Measurements from ENCODE around the gene SORD. TPM values are rescaled to one million over a fixed set of nuclear protein-coding genes. Genes with fewer than 3 reads are reported as not detected.

The SORD gene
- total and polyA plus RNA-seq, 2 donors = 4.3 to 17.2 TPM

GRCh38 chr15:45087513-45087912, 64.5 kb downstream of the SORD start:
- 97% methylated on average over 1 of the region's 1 CpG for WGBS
- H3K4me1 ChIP-seq (ENCODE audit: control insufficient read depth in 2 of 2, insufficient read depth in 2 of 2, low read length in 2 of 2) = no peaks in the 10 kb centered on the region
- peaks cover 2 to 7% of the 10 kb centered on the region in 2 donors for H3K27me3 ChIP-seq (ENCODE audit: control insufficient read depth in 2 of 2, insufficient read depth in 1 of 2, low read length in 1 of 2)
- no peaks in the 10 kb centered on the region for H3K9me3 ChIP-seq (ENCODE audit: control insufficient read depth in 2 of 2, insufficient read depth in 1 of 2, low read length in 1 of 2)
- H3K36me3 ChIP-seq (ENCODE audit: control insufficient read depth in 2 of 2, insufficient read depth in 2 of 2, low read length in 1 of 2) = no peaks in the 10 kb centered on the region
- no peak overlapping the region for H3K4me3 ChIP-seq (ENCODE audit: low read length in 2 of 2)
- no peak for DNase-seq (ENCODE audit: low read depth in 6 of 9, low spot score in 9 of 9)
- no peak overlapping the region for H3K27ac ChIP-seq (ENCODE audit: low read depth in 1 of 2, low read length in 1 of 2)

GRCh38 chr15:45088801-45089711, 66.1 kb downstream of the SORD start:
- DNase-seq (ENCODE audit: low read depth in 6 of 9, low spot score in 9 of 9) = no peak
- WGBS = 95% methylated on average over 10 of the region's 10 CpGs
- H3K4me1 ChIP-seq (ENCODE audit: control insufficient read depth in 2 of 2, insufficient read depth in 2 of 2, low read length in 2 of 2) = no peaks in the 10 kb centered on the region

GRCh38 chr15:45089712-45090373, 66.8 kb downstream of the SORD start:
- 84% methylated on average over 3 of the region's 3 CpGs for WGBS
- no peak overlapping the region for H3K27ac ChIP-seq (ENCODE audit: low read depth in 1 of 2, low read length in 1 of 2)
- H3K27me3 ChIP-seq (ENCODE audit: control insufficient read depth in 2 of 2, insufficient read depth in 1 of 2, low read length in 1 of 2) = peaks cover 2 to 7% of the 10 kb centered on the region in 2 donors

More at GRCh38 chr15:45088801-45089711, 66.1 kb downstream of the SORD start:
- Histone ChIP-seq H3K9me3 (ENCODE audit: control insufficient read depth in 2 of 2, insufficient read depth in 1 of 2, low read length in 1 of 2) (no peaks in the 10 kb centered on the region), H3K27ac (ENCODE audit: low read depth in 1 of 2, low read length in 1 of 2) (no peak overlapping the region), H3K27me3 (ENCODE audit: control insufficient read depth in 2 of 2, insufficient read depth in 1 of 2, low read length in 1 of 2) (peaks cover 2 to 7% of the 10 kb centered on the region in 2 donors), H3K4me3 (ENCODE audit: low read length in 2 of 2) (no peak overlapping the region), H3K36me3 (ENCODE audit: control insufficient read depth in 2 of 2, insufficient read depth in 2 of 2, low read length in 1 of 2) (no peaks in the 10 kb centered on the region)

GRCh38 chr15:45091161-45091560, 68.2 kb downstream of the SORD start:
- no peak for DNase-seq (ENCODE audit: low read depth in 6 of 9, low spot score in 9 of 9)
- H3K27ac ChIP-seq (ENCODE audit: low read depth in 1 of 2, low read length in 1 of 2) = no peak overlapping the region
- 74% methylated on average over 7 of the region's 7 CpGs for WGBS
- no peaks in the 10 kb centered on the region for H3K4me1 ChIP-seq (ENCODE audit: control insufficient read depth in 2 of 2, insufficient read depth in 2 of 2, low read length in 2 of 2)
- peaks cover 2 to 7% of the 10 kb centered on the region in 2 donors for H3K27me3 ChIP-seq (ENCODE audit: control insufficient read depth in 2 of 2, insufficient read depth in 1 of 2, low read length in 1 of 2)
- H3K4me3 ChIP-seq (ENCODE audit: low read length in 2 of 2) = no peak overlapping the region
- no peaks in the 10 kb centered on the region for H3K9me3 ChIP-seq (ENCODE audit: control insufficient read depth in 2 of 2, insufficient read depth in 1 of 2, low read length in 1 of 2)
- H3K36me3 ChIP-seq (ENCODE audit: control insufficient read depth in 2 of 2, insufficient read depth in 2 of 2, low read length in 1 of 2) = no peaks in the 10 kb centered on the region

More at GRCh38 chr15:45089712-45090373, 66.8 kb downstream of the SORD start:
- no peaks in the 10 kb centered on the region for H3K9me3 ChIP-seq (ENCODE audit: control insufficient read depth in 2 of 2, insufficient read depth in 1 of 2, low read length in 1 of 2)
- no peaks in the 10 kb centered on the region for H3K4me1 ChIP-seq (ENCODE audit: control insufficient read depth in 2 of 2, insufficient read depth in 2 of 2, low read length in 2 of 2)
- no peak for DNase-seq (ENCODE audit: low read depth in 6 of 9, low spot score in 9 of 9)
- H3K36me3 ChIP-seq (ENCODE audit: control insufficient read depth in 2 of 2, insufficient read depth in 2 of 2, low read length in 1 of 2) = no peaks in the 10 kb centered on the region
- H3K4me3 ChIP-seq (ENCODE audit: low read length in 2 of 2) = no peak overlapping the region

GRCh38 chr15:45091576-45091975, 68.6 kb downstream of the SORD start:
- Histone ChIP-seq H3K4me3 (ENCODE audit: low read length in 2 of 2) (no peak overlapping the region), H3K9me3 (ENCODE audit: control insufficient read depth in 2 of 2, insufficient read depth in 1 of 2, low read length in 1 of 2) (no peaks in the 10 kb centered on the region), H3K36me3 (ENCODE audit: control insufficient read depth in 2 of 2, insufficient read depth in 2 of 2, low read length in 1 of 2) (no peaks in the 10 kb centered on the region), H3K27me3 (ENCODE audit: control insufficient read depth in 2 of 2, insufficient read depth in 1 of 2, low read length in 1 of 2) (peaks cover 2 to 7% of the 10 kb centered on the region in 2 donors), H3K27ac (ENCODE audit: low read depth in 1 of 2, low read length in 1 of 2) (no peak overlapping the region), H3K4me1 (ENCODE audit: control insufficient read depth in 2 of 2, insufficient read depth in 2 of 2, low read length in 2 of 2) (no peaks in the 10 kb centered on the region)
- DNase-seq (ENCODE audit: low read depth in 6 of 9, low spot score in 9 of 9) = no peak
- WGBS = 95% methylated on average over 2 of the region's 2 CpGs

- Histone ChIP-seq H3K27ac (ENCODE audit: low read depth in 1 of 2, low read length in 1 of 2) (no peak overlapping the region), H3K4me1 (ENCODE audit: control insufficient read depth in 2 of 2, insufficient read depth in 2 of 2, low read length in 2 of 2) (no peaks in the 10 kb centered on the region), H3K36me3 (ENCODE audit: control insufficient read depth in 2 of 2, insufficient read depth in 2 of 2, low read length in 1 of 2) (no peaks in the 10 kb centered on the region), H3K4me3 (ENCODE audit: low read length in 2 of 2) (no peak overlapping the region), H3K9me3 (ENCODE audit: control insufficient read depth in 2 of 2, insufficient read depth in 1 of 2, low read length in 1 of 2) (no peaks in the 10 kb centered on the region), H3K27me3 (ENCODE audit: control insufficient read depth in 2 of 2, insufficient read depth in 1 of 2, low read length in 1 of 2) (peaks cover 2 to 7% of the 10 kb centered on the region in 2 donors)
- WGBS = 96% methylated on average over 4 of the region's 4 CpGs
- DNase-seq (ENCODE audit: low read depth in 6 of 9, low spot score in 9 of 9) = no peak
Observed at GRCh38 chr15:45093013-45093412, 70.0 kb downstream of the SORD start.

- DNase-seq (ENCODE audit: low read depth in 6 of 9, low spot score in 9 of 9) = no peak
- H3K4me1 ChIP-seq (ENCODE audit: control insufficient read depth in 2 of 2, insufficient read depth in 2 of 2, low read length in 2 of 2) = no peaks in the 10 kb centered on the region
- H3K4me3 ChIP-seq (ENCODE audit: low read length in 2 of 2) = no peak overlapping the region
- WGBS = 95% methylated on average over 11 of the region's 11 CpGs
- peaks cover 2 to 3% of the 10 kb centered on the region in 2 donors for H3K27me3 ChIP-seq (ENCODE audit: control insufficient read depth in 2 of 2, insufficient read depth in 1 of 2, low read length in 1 of 2)
- no peaks in the 10 kb centered on the region for H3K36me3 ChIP-seq (ENCODE audit: control insufficient read depth in 2 of 2, insufficient read depth in 2 of 2, low read length in 1 of 2)
- no peak overlapping the region for H3K27ac ChIP-seq (ENCODE audit: low read depth in 1 of 2, low read length in 1 of 2)
- no peaks in the 10 kb centered on the region for H3K9me3 ChIP-seq (ENCODE audit: control insufficient read depth in 2 of 2, insufficient read depth in 1 of 2, low read length in 1 of 2)
Observed at GRCh38 chr15:45093622-45094357, 70.8 kb downstream of the SORD start.

- Histone ChIP-seq H3K4me3 (ENCODE audit: low read length in 2 of 2) (no peak overlapping the region), H3K36me3 (ENCODE audit: control insufficient read depth in 2 of 2, insufficient read depth in 2 of 2, low read length in 1 of 2) (no peaks in the 10 kb centered on the region), H3K9me3 (ENCODE audit: control insufficient read depth in 2 of 2, insufficient read depth in 1 of 2, low read length in 1 of 2) (no peaks in the 10 kb centered on the region), H3K27me3 (ENCODE audit: control insufficient read depth in 2 of 2, insufficient read depth in 1 of 2, low read length in 1 of 2) (peaks cover 2% of the 10 kb centered on the region in 2 donors), H3K27ac (ENCODE audit: low read depth in 1 of 2, low read length in 1 of 2) (no peak overlapping the region), H3K4me1 (ENCODE audit: control insufficient read depth in 2 of 2, insufficient read depth in 2 of 2, low read length in 2 of 2) (no peaks in the 10 kb centered on the region)
- 92% methylated on average over 9 of the region's 9 CpGs for WGBS
- no peak for DNase-seq (ENCODE audit: low read depth in 6 of 9, low spot score in 9 of 9)
Observed at GRCh38 chr15:45094358-45094730, 71.3 kb downstream of the SORD start.

- no peak overlapping the region for H3K4me3 ChIP-seq (ENCODE audit: low read length in 2 of 2)
- H3K27me3 ChIP-seq (ENCODE audit: control insufficient read depth in 2 of 2, insufficient read depth in 1 of 2, low read length in 1 of 2) = peaks cover 2 to 4% of the 10 kb centered on the region in 2 donors
- H3K27ac ChIP-seq (ENCODE audit: low read depth in 1 of 2, low read length in 1 of 2) = no peak overlapping the region
- DNase-seq (ENCODE audit: low read depth in 6 of 9, low spot score in 9 of 9) = no peak
- H3K36me3 ChIP-seq (ENCODE audit: control insufficient read depth in 2 of 2, insufficient read depth in 2 of 2, low read length in 1 of 2) = no peaks in the 10 kb centered on the region
- H3K4me1 ChIP-seq (ENCODE audit: control insufficient read depth in 2 of 2, insufficient read depth in 2 of 2, low read length in 2 of 2) = no peaks in the 10 kb centered on the region
- no peaks in the 10 kb centered on the region for H3K9me3 ChIP-seq (ENCODE audit: control insufficient read depth in 2 of 2, insufficient read depth in 1 of 2, low read length in 1 of 2)
- 96% methylated on average over 11 of the region's 11 CpGs for WGBS
Observed at GRCh38 chr15:45095661-45096060, 72.7 kb downstream of the SORD start.
